WTC11 (cell line): ENCODE results near the gene P2RX1. TPM values are rescaled to one million over a fixed set of nuclear protein-coding genes. Genes with fewer than 3 reads are reported as not detected.

Source experiments
- ATAC-seq: fragments of 200-7000 bp; cut with Tn5 transposase; 2 replicates; pipeline ENCODE4 v1.10.0; 2021; ENCODE audit warnings: mild to moderate bottlenecking, moderate library complexity
- CTCF ChIA-PET: fragments of 300-600 bp; sonication (Branson Sonifier 250); formaldehyde crosslinking; loops from one replicate; lab custom pipeline; 2021; ENCODE audit warnings: antibody characterized with exemption; lab: Charles Lee
- POLR2A ChIA-PET: fragments of 350-600 bp; sonication (Branson Sonifier 250); formaldehyde crosslinking; loops from one replicate; lab custom pipeline; 2021; ENCODE audit warnings: antibody characterized with exemption; lab: Charles Lee
- DNase-seq: peaks from one replicate; pipeline ENCODE4 v3.0.0; 2021; ENCODE audit warnings: low spot score
- H3K27ac Mint-ChIP-seq: 2 replicates; pipeline ENCODE4 v1.8.0; 2021; ENCODE audit warnings: mixed read lengths
- H3K27me3 Mint-ChIP-seq: 2 replicates; pipeline ENCODE4 v1.8.0; 2021; ENCODE audit warnings: low read depth, mild to moderate bottlenecking, moderate library complexity, mixed read lengths
- H3K36me3 Mint-ChIP-seq: 2 replicates; pipeline ENCODE4 v1.8.0; 2021; ENCODE audit warnings: mixed read lengths
- H3K4me1 Mint-ChIP-seq: 2 replicates; pipeline ENCODE4 v1.8.0; 2022; ENCODE audit warnings: mixed read lengths
- H3K4me3 Mint-ChIP-seq: 2 replicates; pipeline ENCODE4 v1.8.0; 2021; ENCODE audit warnings: mild to moderate bottlenecking, moderate library complexity, mixed read lengths
- H3K9me3 Mint-ChIP-seq: 2 replicates; pipeline ENCODE4 v1.8.0; 2021; ENCODE audit warnings: mixed read lengths
- CBFB ChIP-seq: sonication (generic); formaldehyde crosslinking; IDR thresholded peaks from 2 replicates; pipeline ENCODE4 v1.8.1; 2022; ENCODE audit warnings: mild to moderate bottlenecking, low read depth, missing genetic modification reagents
- OVOL2 ChIP-seq: fragments of 250-450 bp; sonication (Bioruptor Pico); IDR thresholded peaks from 2 replicates; pipeline ENCODE4 v1.9.0; 2021; ENCODE audit warnings: mild to moderate bottlenecking, borderline replicate concordance
- PRRX2 ChIP-seq: fragments of 250-450 bp; sonication (Bioruptor Pico); IDR thresholded peaks from 2 replicates; pipeline ENCODE4 v1.8.0; 2021; ENCODE audit warnings: mild to moderate bottlenecking
- ZNF423 ChIP-seq: fragments of 250-450 bp; sonication (Bioruptor Pico); IDR thresholded peaks from 2 replicates; pipeline ENCODE4 v2.1.2; 2022; ENCODE audit warnings: mild to moderate bottlenecking, moderate library complexity
- total RNA-seq: library from RNA; stranded (reverse); gene quantifications from 3 replicates; pipeline ENCODE4 v1.2.3, GENCODE V29; 2021
- TF ChIP-seq, protein P1 (sequence below): sonication (generic); formaldehyde crosslinking; IDR thresholded peaks from 2 replicates; pipeline ENCODE4 v1.8.0; 2023; ENCODE audit warnings: missing genetic modification reagents, mild to moderate bottlenecking, borderline replicate concordance
- TF ChIP-seq, protein P2 (sequence below): fragments of 250-450 bp; sonication (Bioruptor Pico); IDR thresholded peaks from 2 replicates; pipeline ENCODE4 v1.8.0; 2021; ENCODE audit warnings: mild to moderate bottlenecking
- TF ChIP-seq, protein P3 (sequence below): sonication (generic); formaldehyde crosslinking; IDR thresholded peaks from 2 replicates; pipeline ENCODE4 v1.8.1; 2023; ENCODE audit warnings: mild to moderate bottlenecking, missing genetic modification reagents, borderline replicate concordance
- TF ChIP-seq, protein P4 (sequence below): sonication (generic); formaldehyde crosslinking; conservative IDR thresholded peaks from 2 replicates; pipeline ENCODE4 v1.8.1; 2023; ENCODE audit warnings: mild to moderate bottlenecking, low read depth, missing genetic modification reagents, moderate library complexity
- TF ChIP-seq, protein P5 (sequence below): sonication (generic); formaldehyde crosslinking; IDR thresholded peaks from 2 replicates; pipeline ENCODE4 v1.8.0; 2023; ENCODE audit warnings: mild to moderate bottlenecking, missing genetic modification reagents
- TF ChIP-seq, protein P6 (sequence below): fragments of 200-600 bp; IDR thresholded peaks from 2 replicates; pipeline ENCODE4 v1.8.0; 2022; ENCODE audit warnings: antibody characterized with exemption
- TF ChIP-seq, protein P7 (sequence below): fragments of 250-450 bp; sonication (Bioruptor Pico); IDR thresholded peaks from 2 replicates; pipeline ENCODE4 v2.1.2; 2022; ENCODE audit warnings: mild to moderate bottlenecking, moderate library complexity
- TF ChIP-seq, protein P8 (sequence below): fragments of 250-450 bp; sonication (Bioruptor Pico); IDR thresholded peaks from 2 replicates; pipeline ENCODE4 v1.9.0; 2021; ENCODE audit warnings: mild to moderate bottlenecking, borderline replicate concordance

The P2RX1 gene
- total RNA-seq, 1 experiment from 2014 or later = 0.07 TPM

DNA sequence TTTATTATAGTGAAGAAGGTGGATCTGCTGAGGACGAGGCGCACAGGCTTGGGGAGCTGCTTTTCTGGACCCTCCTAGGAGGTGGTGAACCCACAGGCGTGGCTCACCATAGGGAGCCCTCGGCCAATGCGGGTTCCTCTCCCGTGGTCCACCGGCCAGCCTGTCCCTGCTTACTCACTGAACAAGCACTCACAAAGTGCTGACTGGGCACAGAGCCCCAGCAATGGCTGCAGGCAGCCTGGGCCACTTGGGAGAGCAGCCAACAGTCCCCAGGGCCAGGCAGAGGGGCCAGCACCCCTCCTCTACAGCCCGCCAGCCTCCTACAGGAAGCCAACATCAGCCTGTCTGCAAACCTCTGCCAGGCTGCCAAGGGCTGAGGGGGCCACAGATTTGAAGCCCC, 51.1 kb downstream of the P2RX1 start:
- no peak for DNase-seq
- H3K9me3 Mint-ChIP-seq = no peaks in the 10 kb centered on the region
- no peak overlapping the region for H3K27ac Mint-ChIP-seq
- no peak for ATAC-seq
- H3K4me3 Mint-ChIP-seq = no peak overlapping the region
- ChIA-PET CTCF (interaction anchor here (0.9 to 5.5 kb wide), 4 partner anchors 14 to 34 kb away, joined by 3 to 43 read pairs (median 4); partner anchors contain the start of gene NCBP3), POLR2A (no interaction called here)
- H3K27me3 Mint-ChIP-seq = no peaks in the 10 kb centered on the region
- no peaks in the 10 kb centered on the region for H3K4me1 Mint-ChIP-seq
- H3K36me3 Mint-ChIP-seq = peaks cover 2% of the 10 kb centered on the region; the same call in 1 of the 2 replicates
- TF ChIP-seq ZNF423 (CRISPR knock-in tag) (no peak), CBFB (CRISPR knock-in tag) (no peak), PRRX2 (no peak), OVOL2 (CRISPR knock-in tag) (no peak)
- TF ChIP-seq, protein P1, sequence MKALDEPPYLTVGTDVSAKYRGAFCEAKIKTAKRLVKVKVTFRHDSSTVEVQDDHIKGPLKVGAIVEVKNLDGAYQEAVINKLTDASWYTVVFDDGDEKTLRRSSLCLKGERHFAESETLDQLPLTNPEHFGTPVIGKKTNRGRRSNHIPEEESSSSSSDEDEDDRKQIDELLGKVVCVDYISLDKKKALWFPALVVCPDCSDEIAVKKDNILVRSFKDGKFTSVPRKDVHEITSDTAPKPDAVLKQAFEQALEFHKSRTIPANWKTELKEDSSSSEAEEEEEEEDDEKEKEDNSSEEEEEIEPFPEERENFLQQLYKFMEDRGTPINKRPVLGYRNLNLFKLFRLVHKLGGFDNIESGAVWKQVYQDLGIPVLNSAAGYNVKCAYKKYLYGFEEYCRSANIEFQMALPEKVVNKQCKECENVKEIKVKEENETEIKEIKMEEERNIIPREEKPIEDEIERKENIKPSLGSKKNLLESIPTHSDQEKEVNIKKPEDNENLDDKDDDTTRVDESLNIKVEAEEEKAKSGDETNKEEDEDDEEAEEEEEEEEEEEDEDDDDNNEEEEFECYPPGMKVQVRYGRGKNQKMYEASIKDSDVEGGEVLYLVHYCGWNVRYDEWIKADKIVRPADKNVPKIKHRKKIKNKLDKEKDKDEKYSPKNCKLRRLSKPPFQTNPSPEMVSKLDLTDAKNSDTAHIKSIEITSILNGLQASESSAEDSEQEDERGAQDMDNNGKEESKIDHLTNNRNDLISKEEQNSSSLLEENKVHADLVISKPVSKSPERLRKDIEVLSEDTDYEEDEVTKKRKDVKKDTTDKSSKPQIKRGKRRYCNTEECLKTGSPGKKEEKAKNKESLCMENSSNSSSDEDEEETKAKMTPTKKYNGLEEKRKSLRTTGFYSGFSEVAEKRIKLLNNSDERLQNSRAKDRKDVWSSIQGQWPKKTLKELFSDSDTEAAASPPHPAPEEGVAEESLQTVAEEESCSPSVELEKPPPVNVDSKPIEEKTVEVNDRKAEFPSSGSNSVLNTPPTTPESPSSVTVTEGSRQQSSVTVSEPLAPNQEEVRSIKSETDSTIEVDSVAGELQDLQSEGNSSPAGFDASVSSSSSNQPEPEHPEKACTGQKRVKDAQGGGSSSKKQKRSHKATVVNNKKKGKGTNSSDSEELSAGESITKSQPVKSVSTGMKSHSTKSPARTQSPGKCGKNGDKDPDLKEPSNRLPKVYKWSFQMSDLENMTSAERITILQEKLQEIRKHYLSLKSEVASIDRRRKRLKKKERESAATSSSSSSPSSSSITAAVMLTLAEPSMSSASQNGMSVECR (CRISPR knock-in tag) = no peak
- TF ChIP-seq, protein P2, sequence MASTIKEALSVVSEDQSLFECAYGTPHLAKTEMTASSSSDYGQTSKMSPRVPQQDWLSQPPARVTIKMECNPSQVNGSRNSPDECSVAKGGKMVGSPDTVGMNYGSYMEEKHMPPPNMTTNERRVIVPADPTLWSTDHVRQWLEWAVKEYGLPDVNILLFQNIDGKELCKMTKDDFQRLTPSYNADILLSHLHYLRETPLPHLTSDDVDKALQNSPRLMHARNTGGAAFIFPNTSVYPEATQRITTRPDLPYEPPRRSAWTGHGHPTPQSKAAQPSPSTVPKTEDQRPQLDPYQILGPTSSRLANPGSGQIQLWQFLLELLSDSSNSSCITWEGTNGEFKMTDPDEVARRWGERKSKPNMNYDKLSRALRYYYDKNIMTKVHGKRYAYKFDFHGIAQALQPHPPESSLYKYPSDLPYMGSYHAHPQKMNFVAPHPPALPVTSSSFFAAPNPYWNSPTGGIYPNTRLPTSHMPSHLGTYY (CRISPR knock-in tag) = no peak
- TF ChIP-seq, protein P3, sequence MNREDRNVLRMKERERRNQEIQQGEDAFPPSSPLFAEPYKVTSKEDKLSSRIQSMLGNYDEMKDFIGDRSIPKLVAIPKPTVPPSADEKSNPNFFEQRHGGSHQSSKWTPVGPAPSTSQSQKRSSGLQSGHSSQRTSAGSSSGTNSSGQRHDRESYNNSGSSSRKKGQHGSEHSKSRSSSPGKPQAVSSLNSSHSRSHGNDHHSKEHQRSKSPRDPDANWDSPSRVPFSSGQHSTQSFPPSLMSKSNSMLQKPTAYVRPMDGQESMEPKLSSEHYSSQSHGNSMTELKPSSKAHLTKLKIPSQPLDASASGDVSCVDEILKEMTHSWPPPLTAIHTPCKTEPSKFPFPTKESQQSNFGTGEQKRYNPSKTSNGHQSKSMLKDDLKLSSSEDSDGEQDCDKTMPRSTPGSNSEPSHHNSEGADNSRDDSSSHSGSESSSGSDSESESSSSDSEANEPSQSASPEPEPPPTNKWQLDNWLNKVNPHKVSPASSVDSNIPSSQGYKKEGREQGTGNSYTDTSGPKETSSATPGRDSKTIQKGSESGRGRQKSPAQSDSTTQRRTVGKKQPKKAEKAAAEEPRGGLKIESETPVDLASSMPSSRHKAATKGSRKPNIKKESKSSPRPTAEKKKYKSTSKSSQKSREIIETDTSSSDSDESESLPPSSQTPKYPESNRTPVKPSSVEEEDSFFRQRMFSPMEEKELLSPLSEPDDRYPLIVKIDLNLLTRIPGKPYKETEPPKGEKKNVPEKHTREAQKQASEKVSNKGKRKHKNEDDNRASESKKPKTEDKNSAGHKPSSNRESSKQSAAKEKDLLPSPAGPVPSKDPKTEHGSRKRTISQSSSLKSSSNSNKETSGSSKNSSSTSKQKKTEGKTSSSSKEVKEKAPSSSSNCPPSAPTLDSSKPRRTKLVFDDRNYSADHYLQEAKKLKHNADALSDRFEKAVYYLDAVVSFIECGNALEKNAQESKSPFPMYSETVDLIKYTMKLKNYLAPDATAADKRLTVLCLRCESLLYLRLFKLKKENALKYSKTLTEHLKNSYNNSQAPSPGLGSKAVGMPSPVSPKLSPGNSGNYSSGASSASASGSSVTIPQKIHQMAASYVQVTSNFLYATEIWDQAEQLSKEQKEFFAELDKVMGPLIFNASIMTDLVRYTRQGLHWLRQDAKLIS (CRISPR knock-in tag) = no peak
- TF ChIP-seq, protein P4, sequence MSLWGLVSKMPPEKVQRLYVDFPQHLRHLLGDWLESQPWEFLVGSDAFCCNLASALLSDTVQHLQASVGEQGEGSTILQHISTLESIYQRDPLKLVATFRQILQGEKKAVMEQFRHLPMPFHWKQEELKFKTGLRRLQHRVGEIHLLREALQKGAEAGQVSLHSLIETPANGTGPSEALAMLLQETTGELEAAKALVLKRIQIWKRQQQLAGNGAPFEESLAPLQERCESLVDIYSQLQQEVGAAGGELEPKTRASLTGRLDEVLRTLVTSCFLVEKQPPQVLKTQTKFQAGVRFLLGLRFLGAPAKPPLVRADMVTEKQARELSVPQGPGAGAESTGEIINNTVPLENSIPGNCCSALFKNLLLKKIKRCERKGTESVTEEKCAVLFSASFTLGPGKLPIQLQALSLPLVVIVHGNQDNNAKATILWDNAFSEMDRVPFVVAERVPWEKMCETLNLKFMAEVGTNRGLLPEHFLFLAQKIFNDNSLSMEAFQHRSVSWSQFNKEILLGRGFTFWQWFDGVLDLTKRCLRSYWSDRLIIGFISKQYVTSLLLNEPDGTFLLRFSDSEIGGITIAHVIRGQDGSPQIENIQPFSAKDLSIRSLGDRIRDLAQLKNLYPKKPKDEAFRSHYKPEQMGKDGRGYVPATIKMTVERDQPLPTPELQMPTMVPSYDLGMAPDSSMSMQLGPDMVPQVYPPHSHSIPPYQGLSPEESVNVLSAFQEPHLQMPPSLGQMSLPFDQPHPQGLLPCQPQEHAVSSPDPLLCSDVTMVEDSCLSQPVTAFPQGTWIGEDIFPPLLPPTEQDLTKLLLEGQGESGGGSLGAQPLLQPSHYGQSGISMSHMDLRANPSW (CRISPR knock-in tag) = no peak
- TF ChIP-seq, protein P5, sequence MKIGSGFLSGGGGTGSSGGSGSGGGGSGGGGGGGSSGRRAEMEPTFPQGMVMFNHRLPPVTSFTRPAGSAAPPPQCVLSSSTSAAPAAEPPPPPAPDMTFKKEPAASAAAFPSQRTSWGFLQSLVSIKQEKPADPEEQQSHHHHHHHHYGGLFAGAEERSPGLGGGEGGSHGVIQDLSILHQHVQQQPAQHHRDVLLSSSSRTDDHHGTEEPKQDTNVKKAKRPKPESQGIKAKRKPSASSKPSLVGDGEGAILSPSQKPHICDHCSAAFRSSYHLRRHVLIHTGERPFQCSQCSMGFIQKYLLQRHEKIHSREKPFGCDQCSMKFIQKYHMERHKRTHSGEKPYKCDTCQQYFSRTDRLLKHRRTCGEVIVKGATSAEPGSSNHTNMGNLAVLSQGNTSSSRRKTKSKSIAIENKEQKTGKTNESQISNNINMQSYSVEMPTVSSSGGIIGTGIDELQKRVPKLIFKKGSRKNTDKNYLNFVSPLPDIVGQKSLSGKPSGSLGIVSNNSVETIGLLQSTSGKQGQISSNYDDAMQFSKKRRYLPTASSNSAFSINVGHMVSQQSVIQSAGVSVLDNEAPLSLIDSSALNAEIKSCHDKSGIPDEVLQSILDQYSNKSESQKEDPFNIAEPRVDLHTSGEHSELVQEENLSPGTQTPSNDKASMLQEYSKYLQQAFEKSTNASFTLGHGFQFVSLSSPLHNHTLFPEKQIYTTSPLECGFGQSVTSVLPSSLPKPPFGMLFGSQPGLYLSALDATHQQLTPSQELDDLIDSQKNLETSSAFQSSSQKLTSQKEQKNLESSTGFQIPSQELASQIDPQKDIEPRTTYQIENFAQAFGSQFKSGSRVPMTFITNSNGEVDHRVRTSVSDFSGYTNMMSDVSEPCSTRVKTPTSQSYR (CRISPR knock-in tag) = no peak
- TF ChIP-seq, protein P6, sequence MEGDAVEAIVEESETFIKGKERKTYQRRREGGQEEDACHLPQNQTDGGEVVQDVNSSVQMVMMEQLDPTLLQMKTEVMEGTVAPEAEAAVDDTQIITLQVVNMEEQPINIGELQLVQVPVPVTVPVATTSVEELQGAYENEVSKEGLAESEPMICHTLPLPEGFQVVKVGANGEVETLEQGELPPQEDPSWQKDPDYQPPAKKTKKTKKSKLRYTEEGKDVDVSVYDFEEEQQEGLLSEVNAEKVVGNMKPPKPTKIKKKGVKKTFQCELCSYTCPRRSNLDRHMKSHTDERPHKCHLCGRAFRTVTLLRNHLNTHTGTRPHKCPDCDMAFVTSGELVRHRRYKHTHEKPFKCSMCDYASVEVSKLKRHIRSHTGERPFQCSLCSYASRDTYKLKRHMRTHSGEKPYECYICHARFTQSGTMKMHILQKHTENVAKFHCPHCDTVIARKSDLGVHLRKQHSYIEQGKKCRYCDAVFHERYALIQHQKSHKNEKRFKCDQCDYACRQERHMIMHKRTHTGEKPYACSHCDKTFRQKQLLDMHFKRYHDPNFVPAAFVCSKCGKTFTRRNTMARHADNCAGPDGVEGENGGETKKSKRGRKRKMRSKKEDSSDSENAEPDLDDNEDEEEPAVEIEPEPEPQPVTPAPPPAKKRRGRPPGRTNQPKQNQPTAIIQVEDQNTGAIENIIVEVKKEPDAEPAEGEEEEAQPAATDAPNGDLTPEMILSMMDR = no peak
- TF ChIP-seq, protein P7, sequence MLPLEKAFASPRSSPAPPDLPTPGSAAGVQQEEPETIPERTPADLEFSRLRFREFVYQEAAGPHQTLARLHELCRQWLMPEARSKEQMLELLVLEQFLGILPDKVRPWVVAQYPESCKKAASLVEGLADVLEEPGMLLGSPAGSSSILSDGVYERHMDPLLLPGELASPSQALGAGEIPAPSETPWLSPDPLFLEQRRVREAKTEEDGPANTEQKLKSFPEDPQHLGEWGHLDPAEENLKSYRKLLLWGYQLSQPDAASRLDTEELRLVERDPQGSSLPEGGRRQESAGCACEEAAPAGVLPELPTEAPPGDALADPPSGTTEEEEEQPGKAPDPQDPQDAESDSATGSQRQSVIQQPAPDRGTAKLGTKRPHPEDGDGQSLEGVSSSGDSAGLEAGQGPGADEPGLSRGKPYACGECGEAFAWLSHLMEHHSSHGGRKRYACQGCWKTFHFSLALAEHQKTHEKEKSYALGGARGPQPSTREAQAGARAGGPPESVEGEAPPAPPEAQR (CRISPR knock-in tag) = no peak
- TF ChIP-seq, protein P8, sequence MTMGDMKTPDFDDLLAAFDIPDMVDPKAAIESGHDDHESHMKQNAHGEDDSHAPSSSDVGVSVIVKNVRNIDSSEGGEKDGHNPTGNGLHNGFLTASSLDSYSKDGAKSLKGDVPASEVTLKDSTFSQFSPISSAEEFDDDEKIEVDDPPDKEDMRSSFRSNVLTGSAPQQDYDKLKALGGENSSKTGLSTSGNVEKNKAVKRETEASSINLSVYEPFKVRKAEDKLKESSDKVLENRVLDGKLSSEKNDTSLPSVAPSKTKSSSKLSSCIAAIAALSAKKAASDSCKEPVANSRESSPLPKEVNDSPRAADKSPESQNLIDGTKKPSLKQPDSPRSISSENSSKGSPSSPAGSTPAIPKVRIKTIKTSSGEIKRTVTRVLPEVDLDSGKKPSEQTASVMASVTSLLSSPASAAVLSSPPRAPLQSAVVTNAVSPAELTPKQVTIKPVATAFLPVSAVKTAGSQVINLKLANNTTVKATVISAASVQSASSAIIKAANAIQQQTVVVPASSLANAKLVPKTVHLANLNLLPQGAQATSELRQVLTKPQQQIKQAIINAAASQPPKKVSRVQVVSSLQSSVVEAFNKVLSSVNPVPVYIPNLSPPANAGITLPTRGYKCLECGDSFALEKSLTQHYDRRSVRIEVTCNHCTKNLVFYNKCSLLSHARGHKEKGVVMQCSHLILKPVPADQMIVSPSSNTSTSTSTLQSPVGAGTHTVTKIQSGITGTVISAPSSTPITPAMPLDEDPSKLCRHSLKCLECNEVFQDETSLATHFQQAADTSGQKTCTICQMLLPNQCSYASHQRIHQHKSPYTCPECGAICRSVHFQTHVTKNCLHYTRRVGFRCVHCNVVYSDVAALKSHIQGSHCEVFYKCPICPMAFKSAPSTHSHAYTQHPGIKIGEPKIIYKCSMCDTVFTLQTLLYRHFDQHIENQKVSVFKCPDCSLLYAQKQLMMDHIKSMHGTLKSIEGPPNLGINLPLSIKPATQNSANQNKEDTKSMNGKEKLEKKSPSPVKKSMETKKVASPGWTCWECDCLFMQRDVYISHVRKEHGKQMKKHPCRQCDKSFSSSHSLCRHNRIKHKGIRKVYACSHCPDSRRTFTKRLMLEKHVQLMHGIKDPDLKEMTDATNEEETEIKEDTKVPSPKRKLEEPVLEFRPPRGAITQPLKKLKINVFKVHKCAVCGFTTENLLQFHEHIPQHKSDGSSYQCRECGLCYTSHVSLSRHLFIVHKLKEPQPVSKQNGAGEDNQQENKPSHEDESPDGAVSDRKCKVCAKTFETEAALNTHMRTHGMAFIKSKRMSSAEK (CRISPR knock-in tag) = no peak
